IPS DF 19.7 (cell line): ENCODE measurements around the gene ZSCAN22.
"Not testable (repeated sequence)": the region's sequence is repeated elsewhere in the genome, so short reads cannot be mapped to it uniquely, and the experiment has no call there.

Source experiments
- DNase-seq: peaks from one replicate; pipeline ENCODE4 v3.0.0-alpha.2; 2013; ENCODE audit warnings: low read depth, low spot score

The ZSCAN22 gene

GRCh38 chr19:58317476-58318072, 9.2 kb upstream of the ZSCAN22 start:
- no peak for DNase-seq

- DNase-seq, result no peak
Measured at GRCh38 chr19:58318297-58318696, 8.5 kb upstream of the ZSCAN22 start.

- no peak for DNase-seq
Measured at GRCh38 chr19:58319241-58319640, 7.6 kb upstream of the ZSCAN22 start.

- no peak for DNase-seq
Measured at GRCh38 chr19:58325311-58326022, 1.3 kb upstream of the ZSCAN22 start.

- DNase-seq, result no peak
Measured at GRCh38 chr19:58326501-58326913, 287 bp upstream of the ZSCAN22 start.

GRCh38 chr19:58328999-58329398, 2.2 kb downstream of the ZSCAN22 start:
- no peak for DNase-seq

GRCh38 chr19:58330458-58330857, 3.7 kb downstream of the ZSCAN22 start:
- no peak for DNase-seq

- DNase-seq, result no peak
Measured at GRCh38 chr19:58332697-58333096, 5.9 kb downstream of the ZSCAN22 start.

GRCh38 chr19:58334691-58335249, 8.0 kb downstream of the ZSCAN22 start:
- no peak for DNase-seq

GRCh38 chr19:58335630-58336029, 8.8 kb downstream of the ZSCAN22 start:
- no peak for DNase-seq

- DNase-seq, result no peak
Measured at GRCh38 chr19:58336216-58336615, 9.4 kb downstream of the ZSCAN22 start.

- no peak for DNase-seq
Measured at GRCh38 chr19:58336820-58337219, 10.0 kb downstream of the ZSCAN22 start.

GRCh38 chr19:58338336-58338735, 11.5 kb downstream of the ZSCAN22 start:
- DNase-seq, result no peak

- no peak for DNase-seq
Measured at GRCh38 chr19:58338825-58339558, 12.2 kb downstream of the ZSCAN22 start.

GRCh38 chr19:58345558-58345957, 18.8 kb downstream of the ZSCAN22 start:
- no peak for DNase-seq

- no peak for DNase-seq
Measured at GRCh38 chr19:58346961-58347929, 20.5 kb downstream of the ZSCAN22 start.

- DNase-seq, result not testable (repeated sequence)
Measured at GRCh38 chr19:58348080-58348479, 21.3 kb downstream of the ZSCAN22 start.

- DNase-seq, result no peak
Measured at GRCh38 chr19:58349590-58349989, 22.8 kb downstream of the ZSCAN22 start.

GRCh38 chr19:58350001-58350861, 23.4 kb downstream of the ZSCAN22 start:
- DNase-seq, result no peak

- no peak for DNase-seq
Measured at GRCh38 chr19:58350871-58351557, 24.2 kb downstream of the ZSCAN22 start.
